GM18517 (cell line): ENCODE measurements around the gene MED25.

Experiments
- ATAC-seq: cut with Tn5 transposase; IDR thresholded peaks from one replicate; pipeline ENCODE4 v1.9.1; 2021; ENCODE audit warnings: mild to moderate bottlenecking, moderate library complexity; ENCODE audit not compliant: unreplicated experiment

MED25 gene

DNA sequence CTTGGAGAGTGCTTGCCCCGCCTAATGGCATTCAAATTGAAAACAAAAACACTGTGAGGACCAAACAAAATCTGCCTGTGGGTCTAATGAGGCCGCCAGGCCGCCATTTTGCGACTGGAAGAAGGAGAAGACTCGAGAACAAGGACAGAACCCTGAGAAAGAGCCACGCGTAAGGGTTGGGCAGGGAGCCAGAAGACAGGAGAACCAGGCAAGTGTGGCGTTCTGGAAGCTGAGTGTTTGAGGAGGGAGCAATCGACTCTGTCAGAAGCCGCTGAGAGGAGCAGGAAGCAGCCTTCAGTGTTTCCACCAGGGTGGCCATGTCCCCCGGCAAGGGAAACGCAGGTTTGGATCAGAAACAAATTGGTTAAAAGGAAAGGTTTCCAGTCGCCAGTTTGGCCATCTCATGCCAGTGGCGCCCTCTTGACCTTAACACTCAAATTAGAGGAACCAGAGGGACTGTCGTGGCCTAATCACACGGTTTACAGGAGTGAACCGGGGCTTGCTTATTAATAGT, 22.7 kb downstream of the MED25 start:
- ATAC-seq: no peak

DNA sequence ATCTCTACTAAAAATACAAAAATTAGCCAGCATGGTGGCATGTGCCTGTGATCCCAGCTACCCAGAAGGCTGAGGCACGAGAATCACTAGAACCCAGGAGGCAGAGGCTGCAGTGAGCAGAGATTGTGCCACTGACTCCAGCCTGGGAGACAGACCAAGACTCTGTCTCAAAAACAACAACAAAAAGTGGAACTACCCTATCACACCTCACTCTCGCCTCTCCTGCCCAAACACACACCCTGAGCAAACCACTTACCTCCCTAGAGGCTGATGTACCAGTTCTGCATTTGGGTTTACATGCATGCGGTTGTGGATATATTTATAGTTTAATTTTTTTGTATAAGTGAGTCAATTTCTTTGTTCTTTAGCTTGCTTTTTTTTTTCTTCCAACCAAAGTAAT, 25.2 kb downstream of the MED25 start:
- no peak for ATAC-seq

DNA sequence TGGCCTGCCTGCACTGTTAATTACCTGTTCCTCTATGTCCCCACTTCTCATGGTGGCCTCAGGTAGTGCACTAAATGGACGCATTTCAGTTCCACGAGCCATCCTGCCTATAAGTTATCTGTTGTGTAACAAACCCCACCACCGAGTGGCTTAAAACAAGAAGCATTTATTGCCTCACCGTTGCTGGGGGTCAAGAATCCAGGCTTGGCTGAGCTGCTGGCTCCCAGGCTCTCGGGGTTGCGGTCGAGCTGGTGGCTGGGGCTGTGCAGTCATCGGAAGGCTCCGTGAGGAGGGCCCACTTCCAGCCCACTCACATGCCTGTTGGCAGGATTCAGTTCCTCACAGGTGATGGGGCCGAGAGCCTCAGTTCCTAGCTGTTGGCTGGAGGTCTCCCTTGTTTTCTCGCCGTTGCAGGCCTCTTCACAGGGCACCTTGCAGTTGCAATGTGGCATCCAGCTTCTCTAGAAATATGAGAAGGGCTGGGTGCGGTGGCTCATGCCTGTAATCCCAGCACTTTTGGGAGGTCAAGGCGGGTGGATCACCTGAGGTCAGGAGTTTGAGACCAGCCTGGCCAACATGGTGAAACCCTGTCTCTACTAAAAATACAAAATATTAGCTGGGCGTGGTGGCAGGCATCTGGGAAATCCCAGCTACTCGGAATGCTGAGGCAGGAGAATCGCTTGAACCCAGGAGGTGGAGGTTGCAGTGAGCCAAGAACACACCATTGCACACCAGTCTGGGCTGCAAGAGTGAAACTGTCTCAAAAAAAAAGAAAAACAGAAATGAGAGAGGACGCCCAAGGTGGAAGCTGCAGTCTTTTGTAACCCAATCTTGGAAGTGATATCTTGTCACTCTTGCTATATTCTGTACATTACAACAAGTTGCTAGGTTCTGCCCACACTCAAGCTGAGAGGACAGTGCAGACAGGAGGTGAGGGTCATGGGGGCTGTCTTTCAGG, 26.3 kb downstream of the MED25 start:
- no peak for ATAC-seq

DNA sequence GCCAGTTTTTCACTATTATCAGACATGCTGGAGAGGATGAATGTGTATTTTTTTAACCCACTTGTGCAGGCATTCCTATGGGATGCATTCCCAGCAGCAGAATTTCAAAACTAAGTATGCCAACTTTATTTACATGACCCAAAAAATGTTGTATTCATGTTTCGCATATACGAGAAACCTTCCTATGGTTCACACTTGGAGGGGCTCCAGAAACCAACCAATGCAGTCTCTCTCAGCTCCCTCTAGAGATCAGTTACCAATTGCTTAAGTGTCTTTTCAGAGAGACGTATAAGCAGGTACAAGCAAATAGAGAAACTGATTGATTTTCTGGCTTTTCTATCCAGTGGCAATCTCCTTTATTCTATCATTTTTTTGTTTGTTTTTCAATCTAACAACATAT, 27.3 kb downstream of the MED25 start:
- ATAC-seq: no peak

DNA sequence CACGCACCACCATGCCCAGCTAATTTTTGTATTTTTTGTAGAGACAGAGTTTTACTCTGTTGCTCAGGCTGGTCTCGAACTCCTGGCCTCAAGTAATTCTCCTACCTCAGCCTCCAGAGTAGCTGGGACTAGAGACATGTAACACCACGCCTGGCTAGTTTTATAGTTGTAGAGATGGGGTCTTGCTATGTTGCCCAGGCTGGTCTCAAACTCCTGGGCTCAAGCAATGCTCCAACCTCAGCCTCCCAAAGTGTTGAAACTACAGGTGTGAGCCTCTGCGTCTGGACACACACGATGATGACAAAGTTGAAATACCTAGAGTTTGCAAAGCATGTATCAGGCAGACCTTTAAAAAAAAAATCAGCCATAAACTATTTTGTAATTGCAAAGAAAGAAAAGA, 28.3 kb downstream of the MED25 start:
- no peak for ATAC-seq

DNA sequence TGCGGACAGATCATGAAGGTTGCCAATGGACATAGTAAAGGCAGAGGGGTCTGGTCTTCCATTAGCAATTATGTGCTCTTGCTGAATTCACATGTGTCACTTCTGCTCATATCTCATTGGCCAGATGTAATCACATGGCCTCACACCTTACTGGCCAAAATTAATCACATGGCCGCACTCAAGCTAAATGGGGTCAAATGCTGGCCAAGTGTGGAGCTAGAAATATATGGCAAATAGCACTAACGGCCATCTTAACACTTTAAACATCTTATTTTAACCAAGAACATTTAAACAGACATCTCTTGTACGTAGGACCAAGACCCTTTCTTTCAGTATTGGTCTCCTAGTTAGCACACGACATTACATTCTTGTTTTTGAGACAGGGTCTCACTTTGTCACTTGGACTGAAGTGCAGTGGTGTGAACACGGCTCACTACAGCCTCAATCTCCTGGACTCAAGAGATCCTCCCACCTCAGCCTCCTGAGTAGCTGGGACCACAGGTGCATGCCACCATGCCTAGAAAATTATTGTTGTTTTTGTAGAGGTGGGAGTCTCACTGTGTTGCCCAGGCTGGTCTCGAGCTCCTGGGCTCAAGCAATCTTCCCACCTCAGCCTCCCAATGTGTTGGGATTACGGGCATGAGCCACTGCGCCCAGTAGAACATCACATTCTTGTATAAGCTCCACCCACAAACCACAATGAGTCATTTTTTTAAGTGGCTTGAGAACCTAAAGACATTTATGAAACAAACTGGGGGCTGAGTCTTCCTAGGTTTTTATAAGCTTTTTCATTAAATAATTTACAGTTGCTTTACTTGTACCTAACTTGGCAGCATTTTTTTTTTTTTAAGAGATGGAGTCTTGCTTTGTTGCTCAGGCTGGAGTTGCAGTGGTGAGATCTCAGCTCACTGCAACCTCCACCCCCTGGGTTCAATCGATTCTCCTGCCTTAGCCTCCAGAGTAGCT, 29.9 kb downstream of the MED25 start:
- no peak for ATAC-seq

DNA sequence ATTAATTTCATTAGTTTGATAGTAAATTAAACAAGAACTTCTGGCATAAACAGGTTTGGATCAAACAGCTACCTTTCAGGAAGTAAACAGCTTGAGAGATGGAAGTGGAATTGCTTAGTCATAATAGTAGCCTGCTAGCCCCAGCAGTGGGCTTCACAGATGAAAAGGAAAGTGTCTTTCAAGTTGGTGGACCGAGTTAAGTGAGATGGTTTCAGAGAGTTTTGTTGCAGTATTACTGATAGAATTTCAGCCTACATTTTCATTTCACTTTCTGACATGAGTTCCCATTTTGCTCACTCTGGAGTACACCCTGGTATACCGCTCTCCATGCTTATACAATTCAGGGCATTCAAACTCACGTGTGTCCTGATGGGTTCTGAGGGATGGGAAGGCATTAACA, 30.8 kb downstream of the MED25 start:
- ATAC-seq: no peak

DNA sequence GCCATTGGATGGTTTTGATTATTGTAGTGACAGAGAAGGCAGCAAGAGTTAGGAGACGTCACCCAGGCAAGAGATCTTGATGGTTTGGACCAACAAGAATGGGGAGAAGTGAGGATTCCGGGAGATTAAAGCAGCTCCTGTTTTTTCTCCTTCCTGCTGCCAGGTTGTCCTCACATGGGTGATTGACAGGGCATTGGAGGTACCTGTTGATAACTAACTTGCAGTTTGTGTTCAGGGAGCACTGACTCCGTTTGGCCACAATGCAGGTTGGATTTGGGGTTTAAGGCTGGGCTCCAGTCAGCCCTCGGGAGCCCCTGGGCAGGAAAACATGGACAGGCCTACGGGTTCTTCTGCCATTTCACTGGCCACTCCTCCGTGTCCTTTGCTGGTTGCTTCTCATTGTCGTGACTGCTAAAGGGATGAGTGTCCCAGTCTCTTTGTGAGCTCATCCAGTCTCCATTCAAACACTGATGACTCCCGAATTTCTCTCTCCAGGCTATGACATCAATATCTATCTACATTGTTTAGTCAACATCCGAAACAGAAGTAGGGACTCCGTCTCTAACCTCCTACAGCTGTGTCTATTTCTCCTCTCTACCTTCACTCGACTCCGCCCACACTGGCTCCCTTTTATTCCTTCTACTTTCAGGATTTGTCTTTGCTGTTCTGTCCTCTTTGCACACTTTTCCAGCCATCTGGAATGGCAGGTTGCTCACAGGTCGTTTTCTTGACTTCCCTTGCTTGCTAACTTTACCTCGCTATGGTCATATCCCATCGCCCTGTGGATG, 31.5 kb downstream of the MED25 start:
- ATAC-seq: no peak

DNA sequence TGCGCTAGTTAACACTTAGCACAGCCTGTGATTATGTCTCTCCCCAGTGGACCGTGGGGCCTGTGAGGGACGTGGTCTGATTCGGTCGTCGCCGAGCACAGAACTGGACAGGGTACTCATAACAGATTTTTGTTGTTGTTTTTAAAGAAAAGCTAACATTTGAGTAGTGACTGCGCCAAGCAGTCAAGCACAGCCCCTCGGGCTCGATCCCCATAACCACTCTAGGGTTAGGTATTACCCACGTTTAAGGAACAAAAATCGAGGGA, 32.1 kb downstream of the MED25 start:
- ATAC-seq: peak; percentile 20

DNA sequence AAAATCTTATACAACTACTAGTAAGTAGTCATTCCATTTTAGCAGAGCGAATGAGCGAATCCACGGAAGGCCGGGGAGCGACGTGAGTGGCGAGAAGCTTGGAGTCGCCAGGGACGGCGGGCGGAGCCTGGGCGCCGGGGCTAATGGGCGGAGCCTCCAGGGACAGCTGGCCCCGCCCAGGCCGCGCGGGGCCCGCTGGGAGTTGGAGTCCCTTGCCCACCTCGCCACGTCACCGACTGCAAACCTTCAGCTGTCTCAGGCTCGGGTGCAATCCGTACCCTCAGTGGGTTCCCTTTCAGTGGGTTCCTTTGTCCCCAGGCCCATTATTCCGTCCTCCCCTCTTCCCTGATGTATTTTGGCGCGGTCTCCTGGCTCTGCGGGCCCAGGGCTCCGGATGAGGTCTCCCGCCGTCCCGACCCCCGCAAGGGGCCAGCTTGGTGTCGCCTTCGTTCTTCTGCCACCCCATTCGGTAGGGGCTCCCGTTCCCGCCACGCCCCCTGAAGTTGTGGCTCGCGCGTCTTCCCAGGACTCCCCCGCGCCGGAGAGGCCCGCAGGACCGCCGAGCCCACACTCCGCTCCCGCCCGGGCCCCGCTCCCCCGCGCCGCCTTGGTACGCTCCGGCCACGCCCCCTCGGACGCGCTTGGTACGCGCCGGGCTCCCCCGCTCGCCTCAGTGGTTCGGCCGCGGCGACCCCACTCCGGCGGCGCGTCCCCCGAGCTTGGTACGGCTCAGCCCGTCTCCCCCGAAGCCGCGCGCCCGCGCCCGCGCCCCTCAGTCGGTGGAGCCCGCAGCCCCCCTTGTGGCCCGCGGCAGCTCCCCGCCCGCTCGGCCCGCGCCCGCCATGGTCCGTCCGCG, 32.6 kb downstream of the MED25 start, which contains the start of gene PTOV1:
Gene PTOV1 (plus strand): TSS at position 673 of the 856 bp plus-strand sequence.
- peak; percentile 63 for ATAC-seq

DNA sequence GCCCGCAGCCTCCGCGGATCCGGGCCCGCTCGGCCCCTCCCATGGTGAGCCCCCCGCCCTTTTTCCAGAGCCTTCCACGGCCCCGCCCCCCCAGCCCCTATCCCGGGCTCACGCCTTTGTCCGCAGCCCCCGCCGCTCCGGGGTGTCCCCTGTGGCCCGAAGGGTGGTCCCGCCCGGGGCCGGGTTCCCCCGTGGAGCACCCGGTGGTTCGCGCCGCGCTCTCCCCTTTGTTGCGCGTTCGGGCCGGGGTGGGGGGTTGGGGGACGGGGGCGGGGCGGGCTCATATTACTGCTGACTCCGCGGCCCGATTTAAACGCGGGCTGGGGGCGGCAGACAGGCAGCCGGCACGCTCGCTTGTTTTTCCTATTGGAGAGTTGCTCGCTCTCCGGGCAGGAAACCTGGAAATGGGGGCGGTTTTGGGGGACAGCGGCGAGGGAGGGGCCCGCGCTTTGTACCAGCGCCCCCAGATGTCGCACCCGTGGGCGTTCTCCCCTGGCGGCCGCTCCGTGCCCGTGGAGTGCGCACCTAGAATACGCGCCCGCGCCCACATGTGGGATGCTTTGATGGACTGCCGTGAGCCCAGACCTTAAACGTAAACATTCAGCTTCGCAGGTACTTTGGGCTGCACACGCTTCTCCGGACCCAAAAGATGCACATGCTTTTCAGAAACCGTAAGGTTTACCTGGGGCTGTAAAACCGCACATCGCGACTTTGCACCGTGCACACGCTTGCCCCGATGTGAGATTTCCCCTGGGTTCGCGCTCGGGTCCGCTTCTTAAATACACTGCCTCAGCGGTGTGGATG, 33.6 kb downstream of the MED25 start:
- no peak for ATAC-seq

DNA sequence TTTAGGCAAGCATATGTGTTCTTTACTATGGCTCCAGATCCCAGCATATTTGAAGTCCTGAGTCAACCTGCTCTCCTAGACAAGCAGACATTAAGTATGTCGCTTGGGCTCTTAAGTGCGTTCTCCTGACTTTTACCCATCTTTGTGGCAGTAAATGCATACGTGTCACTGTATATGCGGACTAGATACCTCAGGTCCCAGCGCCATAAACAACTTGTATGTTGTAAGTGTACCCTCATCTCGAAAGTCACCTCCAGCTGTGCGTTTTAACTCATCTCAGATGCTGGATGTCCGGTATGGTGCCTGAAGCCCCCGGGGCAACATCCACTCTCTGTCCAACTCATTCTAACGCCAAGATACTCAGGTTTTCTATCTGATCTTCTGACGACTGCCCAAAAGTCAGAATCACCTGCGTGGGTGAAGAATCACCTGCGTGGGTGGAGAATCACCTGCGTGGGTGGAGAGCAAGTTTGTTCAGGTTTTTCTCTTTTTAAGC, 34.6 kb downstream of the MED25 start:
- ATAC-seq: no peak

DNA sequence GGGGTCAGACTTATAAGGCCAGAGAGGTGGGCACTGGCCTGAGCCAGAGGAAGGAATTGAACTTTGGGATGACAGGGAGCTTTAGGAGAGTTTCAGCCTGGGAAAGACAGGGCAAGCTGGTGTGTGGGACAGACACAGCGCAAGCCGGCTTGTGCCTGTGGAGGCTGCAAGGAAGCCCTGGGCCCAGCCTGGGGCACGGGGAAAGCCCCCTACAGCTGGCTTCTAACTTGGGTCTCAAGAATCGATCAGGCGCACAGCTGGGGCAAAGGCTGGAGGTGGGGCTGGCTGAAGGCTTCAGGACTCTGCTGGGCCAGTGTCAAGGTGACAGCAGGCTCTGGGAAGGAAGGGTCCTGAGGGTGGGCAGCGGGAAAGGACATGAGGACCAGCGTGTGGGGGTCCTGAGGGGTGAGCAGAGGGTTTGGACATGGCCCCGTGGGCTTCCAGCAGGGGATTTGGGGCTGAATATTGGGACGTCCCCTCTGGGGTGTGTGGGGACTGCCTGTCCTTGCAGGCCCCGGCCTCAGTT, 35.8 kb downstream of the MED25 start:
- no peak for ATAC-seq

DNA sequence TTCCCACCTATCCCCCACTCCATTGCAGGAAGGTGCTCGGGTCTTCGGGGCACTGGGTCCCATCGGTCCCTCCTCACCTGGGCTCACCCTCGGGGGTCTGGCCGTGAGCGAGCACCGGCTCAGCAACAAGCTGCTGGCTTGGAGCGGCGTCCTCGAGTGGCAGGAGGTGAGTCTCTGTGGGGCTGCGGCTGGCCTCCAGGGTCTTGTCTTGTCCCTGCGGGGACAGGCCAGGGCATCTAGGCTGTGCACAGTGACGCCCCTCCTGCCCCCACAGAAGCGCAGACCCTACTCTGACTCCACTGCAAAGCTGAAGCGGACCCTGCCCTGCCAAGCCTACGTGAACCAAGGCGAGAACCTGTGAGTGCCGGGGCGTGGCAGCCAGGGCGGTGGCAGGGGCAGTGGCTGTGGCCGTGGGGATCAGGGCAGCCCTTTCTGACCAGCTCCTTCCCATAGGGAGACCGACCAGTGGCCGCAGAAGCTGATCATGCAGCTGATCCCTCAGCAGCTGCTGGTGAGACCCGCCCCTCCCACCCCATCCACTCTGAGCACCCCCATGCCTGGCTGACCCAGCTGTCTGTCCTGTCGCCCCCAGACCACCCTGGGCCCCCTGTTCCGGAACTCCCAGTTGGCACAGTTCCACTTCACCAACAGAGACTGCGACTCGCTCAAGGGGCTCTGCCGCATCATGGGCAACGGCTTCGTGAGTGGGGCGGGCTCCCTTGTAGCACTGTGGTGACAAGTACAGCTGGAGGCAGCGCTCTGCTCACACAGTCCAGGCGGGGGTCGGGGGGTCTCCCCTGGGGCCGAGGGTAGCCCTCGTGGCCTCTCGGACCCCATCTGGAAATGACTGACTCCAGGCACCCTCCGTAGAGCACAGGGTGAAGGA, 36.5 kb downstream of the MED25 start:
- no peak for ATAC-seq

DNA sequence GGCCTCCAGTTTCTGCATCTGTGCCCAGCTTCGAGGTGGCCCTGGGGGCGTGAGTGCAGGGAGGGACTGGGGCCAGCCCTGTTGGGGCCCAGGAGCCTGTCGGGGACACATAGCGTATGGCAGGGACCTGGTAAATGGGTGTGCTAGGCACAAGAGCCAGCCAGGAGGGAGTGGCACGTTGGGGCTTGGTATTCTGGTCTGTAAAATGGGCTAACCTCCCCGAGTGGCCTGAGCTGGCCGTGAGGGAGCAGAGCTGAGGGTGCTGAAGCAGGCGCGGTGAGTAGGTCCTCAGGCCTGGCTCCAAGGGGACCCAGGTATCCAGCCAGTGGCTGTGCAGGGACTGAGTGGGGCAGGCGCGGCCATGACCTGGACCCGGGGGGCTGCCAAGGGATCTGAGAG, 37.2 kb downstream of the MED25 start:
- ATAC-seq: no peak

DNA sequence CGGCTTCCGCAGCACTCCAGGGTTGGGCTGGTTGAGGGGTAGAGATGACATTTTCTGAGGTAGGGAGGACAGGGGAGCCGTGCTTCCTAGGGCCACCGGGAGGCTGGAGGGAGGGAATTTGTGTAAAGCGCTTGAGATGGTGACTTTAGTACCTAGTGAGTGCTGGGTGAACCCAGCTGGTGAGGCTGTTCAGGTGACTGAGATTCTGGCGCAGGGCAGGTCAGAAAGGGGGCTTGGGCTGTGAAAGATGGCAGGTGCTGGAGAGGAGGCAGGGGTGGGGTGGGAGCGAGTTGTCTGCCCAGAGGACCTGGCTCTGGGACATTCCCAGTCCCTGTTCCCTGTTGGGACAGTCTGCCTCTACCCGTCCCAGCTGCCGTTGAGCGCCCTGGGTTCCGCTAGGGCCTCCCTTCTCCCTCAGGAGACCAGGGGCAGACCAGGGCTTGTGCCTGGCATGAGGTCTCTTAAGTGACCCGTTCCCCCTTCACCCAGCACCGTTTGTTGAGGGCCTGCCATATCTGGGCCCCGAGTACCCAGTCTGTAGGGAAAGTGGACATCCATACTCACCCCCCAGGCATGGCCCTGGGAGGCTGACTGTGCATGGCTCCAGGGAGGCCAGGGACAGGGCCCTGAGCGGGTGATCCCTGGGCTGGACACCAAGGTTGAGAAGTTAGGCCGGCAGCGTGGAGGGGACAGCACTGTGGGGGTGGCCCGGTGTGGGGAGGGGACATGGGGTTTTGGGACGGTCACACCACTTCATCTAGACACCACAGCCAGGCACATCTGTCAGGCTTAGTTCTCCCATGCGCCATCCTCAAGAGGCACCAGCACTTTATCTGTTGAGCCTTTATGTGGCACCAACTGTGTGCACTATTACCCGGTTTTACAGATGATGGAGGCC, 37.8 kb downstream of the MED25 start:
- no peak for ATAC-seq

DNA sequence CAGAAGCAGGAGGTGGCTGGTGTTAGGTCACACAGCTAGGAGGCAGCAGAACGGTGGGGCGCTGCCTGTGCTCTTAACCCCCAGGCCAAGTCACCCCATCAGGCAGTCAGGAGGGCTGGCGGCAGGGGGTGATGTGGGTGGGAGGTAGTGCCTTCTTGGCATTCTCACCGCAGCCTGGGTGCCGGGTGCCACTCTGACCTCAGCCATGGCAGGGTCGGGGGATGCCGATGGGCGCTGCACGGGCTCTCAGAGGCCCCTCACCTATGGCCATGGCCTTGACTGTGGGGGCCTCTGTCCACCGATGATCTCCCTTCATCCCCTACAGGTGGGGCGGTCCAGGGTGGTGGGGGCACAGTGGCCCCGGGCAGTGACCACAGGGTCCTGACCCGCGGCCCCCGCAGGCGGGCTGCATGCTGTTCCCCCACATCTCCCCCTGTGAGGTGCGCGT, 38.5 kb downstream of the MED25 start:
- no peak for ATAC-seq
